Brain pericyte (primary cell): ENCODE data around the gene IL17D.
"Not testable (repeated sequence)": the region's sequence is repeated elsewhere in the genome, so short reads cannot be mapped to it uniquely, and the experiment has no call there.

ENCODE experiments used
- DNase-seq: peaks from one replicate; pipeline ENCODE4 v3.0.0-alpha.2; 2012; ENCODE audit warnings: low read depth, low spot score

IL17D gene

GRCh38 chr13:20702915-20703779, at the start of gene IL17D:
TSS of gene IL17D (plus strand) at chr13:20703699. CDS start at chr13:20704002, 303 bp downstream.
- DNase-seq: no peak

GRCh38 chr13:20654156-20654555, 49.3 kb upstream of the IL17D start:
- no peak for DNase-seq

- no peak for DNase-seq
Measured at GRCh38 chr13:20658451-20659040, 45.0 kb upstream of the IL17D start.

GRCh38 chr13:20664351-20664750, 39.1 kb upstream of the IL17D start:
- DNase-seq: no peak

GRCh38 chr13:20666948-20667347, 36.6 kb upstream of the IL17D start:
- DNase-seq: no peak

- no peak for DNase-seq
Measured at GRCh38 chr13:20667857-20668437, 35.6 kb upstream of the IL17D start.

- DNase-seq: no peak
Measured at GRCh38 chr13:20669162-20669561, 34.3 kb upstream of the IL17D start.

GRCh38 chr13:20671789-20672188, 31.7 kb upstream of the IL17D start:
- no peak for DNase-seq

GRCh38 chr13:20672772-20673171, 30.7 kb upstream of the IL17D start:
- DNase-seq: no peak

GRCh38 chr13:20673715-20674114, 29.8 kb upstream of the IL17D start:
- DNase-seq: no peak

GRCh38 chr13:20676213-20676612, 27.3 kb upstream of the IL17D start:
- no peak for DNase-seq

GRCh38 chr13:20678606-20679005, 24.9 kb upstream of the IL17D start:
- DNase-seq: not testable (repeated sequence)

GRCh38 chr13:20679879-20680278, 23.6 kb upstream of the IL17D start:
- DNase-seq: no peak

GRCh38 chr13:20680416-20681080, 23.0 kb upstream of the IL17D start:
- DNase-seq: no peak

- DNase-seq: not testable (repeated sequence)
Measured at GRCh38 chr13:20681481-20681880, 22.0 kb upstream of the IL17D start.

GRCh38 chr13:20682061-20682460, 21.4 kb upstream of the IL17D start:
- no peak for DNase-seq

GRCh38 chr13:20684041-20684440, 19.5 kb upstream of the IL17D start:
- no peak for DNase-seq

- DNase-seq: no peak
Measured at GRCh38 chr13:20684546-20684945, 19.0 kb upstream of the IL17D start.

- no peak for DNase-seq
Measured at GRCh38 chr13:20685092-20685491, 18.4 kb upstream of the IL17D start.

- DNase-seq: no peak
Measured at GRCh38 chr13:20686167-20686566, 17.3 kb upstream of the IL17D start.

GRCh38 chr13:20686863-20687579, 16.5 kb upstream of the IL17D start:
- no peak for DNase-seq

GRCh38 chr13:20689291-20689690, 14.2 kb upstream of the IL17D start:
- DNase-seq: no peak
